Measurements from ENCODE around the gene KIF22.
"Not testable (repeated sequence)": the region's sequence is repeated elsewhere in the genome, so short reads cannot be mapped to it uniquely, and the experiment has no call there.

The KIF22 gene

DNA sequence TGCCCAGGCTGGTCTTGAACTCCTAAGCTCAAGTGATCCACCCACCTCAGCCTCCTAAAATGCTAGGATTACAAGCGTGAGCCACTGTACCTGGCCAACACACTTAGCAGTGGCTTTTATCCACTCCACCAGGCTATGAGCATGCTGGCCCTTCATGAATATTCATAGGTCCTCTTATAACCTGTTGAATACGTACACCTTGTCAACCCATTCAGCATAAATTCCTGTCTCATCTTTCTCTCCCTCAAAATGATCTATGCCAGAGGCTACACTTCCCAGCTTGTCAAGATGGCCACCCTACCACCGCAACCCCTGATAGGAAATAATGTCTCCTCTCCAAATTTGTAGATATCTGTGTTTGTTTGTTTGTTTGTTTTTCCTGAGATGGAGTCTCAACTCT lies 23.5 kb upstream of the KIF22 start:
- no peak for DNase-seq

DNA sequence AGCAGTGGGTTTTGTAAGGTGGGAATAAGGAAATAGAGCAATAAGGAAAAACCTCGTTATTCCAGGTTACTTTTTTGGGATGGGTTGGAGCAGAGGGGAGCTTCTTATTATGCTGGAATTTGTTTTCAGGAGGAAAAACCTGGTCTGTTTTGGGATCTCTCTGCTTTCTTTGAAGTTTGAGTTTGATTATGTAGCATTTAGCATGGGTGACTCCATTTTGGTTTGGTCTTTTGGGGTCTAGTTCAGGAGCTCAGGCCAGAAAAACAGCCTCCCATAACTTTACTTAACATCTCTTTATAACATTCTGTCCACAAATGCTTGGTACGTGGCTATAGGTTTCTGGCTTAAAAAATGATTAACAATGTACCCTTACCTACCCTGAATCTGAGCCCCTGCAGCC lies 21.0 kb upstream of the KIF22 start:
- no peak for DNase-seq

DNA sequence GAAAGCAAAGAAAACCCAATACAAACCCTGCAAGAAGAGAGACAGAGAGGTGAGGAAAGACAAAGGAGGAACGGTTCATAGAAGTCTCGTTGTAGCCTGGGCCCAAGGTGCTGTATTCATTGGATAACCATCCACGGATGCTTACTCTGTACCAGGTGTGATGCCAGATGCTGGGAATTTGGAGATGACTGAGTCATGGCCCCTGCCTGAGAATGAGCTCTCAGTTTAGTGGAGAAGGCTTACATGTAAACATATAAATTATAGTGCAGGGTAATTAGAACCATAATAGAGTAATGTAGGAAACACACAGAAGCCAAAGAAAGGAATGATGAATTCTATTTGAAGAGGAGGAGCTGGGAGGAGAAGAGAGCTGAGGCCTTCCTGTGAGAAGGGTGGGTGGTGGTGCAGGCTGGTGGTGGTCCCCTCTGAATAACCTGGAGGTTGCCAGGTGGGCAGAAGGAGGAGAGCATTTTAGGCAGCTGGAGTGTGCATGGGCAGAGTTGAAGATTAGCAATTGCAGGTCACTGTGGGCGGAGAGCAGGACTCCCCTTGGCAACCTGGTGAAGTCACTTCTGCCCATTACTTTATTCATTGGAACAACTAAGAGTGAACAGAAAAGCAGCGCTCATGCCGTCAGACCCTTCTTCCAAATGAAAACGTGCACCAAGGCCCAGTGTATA lies 20.2 kb upstream of the KIF22 start:
- no peak for DNase-seq

DNA sequence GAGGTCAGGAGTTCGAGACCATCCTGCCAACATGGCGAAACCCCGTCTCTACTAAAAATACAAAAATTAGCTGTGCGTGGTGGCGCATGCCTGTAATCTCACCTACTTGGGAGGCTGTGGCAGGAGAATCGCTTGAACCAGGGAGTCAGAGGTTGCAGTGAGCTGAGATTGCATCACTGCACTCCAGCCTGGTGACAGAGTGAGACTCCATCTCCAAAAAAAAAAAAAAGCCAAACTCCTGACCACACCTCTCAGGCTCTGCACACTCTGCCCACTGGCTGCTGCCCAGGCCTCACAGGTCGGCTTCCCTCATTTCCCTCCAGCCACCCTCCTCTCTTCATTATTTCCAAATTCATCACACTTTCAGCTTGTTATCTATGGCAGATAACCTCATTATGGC lies 18.2 kb upstream of the KIF22 start:
- not testable (repeated sequence) for DNase-seq

DNA sequence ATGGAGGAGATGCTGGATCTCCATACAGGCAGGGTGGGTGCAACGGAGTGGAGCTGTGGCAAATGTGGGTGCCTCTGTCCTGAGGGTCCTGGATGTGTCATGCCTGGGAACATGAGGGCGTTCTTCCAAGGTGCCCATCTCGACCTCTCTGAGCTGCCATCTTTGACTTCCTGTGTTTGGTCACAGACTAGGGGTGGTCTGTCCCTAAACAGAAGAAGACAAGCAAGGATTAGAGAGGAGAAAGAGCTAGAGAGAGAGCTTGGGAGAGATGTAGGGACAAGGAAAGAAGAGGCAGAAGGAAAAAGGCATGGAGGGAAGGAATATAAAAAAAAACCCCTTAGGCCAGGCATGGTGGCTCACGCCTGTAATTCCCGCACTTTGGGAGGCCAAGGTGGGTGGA lies 15.8 kb upstream of the KIF22 start:
- DNase-seq: no peak

DNA sequence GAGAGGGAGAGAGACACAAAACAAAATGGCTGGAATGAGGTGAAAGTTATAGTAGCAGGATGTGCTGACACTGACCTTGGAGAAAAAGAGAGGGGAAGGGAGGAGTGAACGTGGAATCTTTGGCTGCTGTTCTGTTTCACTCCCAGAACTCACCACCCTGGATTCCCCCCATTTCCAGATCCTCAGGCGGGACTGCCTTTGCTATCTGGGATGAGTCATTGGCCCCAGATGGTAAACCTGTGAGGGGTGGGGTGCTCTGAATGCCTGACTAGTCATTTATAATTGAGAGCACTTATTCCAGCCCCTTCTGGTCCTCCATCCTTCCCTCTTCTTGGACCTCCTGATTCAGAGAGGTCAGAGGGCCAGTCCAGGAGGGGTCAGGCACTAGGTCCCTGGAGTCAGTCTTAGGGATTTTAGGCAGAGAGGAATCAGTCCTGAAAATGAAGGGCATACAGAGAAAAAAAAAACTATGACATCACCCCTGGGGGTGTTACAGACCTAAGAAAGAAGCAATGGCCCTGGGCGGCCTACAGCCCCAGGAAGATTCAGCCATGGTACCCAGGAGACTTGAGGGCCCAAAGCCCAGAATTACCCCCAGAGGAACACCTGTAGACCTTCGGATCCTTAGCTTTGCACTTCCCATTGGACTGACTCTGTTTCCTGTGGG lies 14.7 kb upstream of the KIF22 start:
- DNase-seq: no peak

DNA sequence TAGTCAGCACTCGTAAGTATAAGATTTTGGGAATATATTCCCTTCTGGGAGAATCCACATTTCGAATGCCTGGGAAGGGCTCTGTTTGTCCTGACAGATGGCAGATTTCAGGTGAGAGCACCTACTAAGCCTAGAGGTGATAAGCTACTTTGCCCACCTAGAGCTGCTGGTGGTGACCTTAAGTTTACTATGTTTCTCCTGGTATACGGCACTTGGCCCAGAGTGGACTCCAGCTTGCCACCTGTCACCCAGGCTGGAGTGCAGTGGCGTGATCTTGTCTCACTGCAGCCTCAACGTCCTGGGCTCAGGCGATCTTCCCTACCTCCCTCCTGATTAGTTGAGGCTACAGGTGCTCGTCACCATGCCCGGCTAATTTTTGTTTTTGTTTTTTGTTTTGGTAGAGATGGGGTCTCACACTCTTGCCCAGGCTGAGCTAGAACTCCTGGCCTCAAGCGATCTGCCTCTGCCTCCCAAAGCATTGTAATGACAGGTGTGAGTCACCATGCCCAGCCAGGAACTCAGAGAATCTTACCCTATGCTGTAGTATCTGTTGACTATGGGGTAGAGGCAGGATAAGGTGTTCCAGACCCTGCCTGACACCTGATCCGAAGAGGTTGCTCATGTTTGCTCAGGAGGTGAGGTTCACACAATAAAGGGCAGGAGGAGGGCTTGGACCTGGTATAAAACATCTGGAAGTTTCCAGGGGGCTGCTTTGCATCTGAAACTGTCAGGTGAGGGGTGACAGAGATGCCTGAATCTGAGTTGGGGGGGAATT lies 12.8 kb upstream of the KIF22 start, which contains the start of gene ZG16:
Gene ZG16, plus strand, starts transcription at position 681 of the 775 bp plus-strand sequence. CDS start 1,011 bp downstream, outside the sequence.
- DNase-seq: no peak

DNA sequence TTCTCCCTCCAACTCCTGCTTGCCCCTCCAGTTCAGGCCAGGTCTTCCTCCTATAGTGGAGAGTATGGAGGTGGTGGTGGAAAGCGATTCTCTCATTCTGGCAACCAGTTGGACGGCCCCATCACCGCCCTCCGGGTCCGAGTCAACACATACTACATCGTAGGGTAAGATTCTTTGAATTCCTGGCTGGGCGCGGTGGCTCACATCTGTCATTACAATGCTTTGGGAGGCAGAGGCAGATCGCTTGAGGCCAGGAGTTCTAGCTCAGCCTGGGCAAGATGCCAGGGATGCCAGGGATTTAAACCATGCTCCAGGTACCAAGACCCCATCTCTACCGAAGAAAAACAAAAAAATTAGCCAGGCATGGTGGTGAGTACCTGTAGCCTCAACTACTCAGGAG lies 11.1 kb upstream of the KIF22 start:
- no peak for DNase-seq

DNA sequence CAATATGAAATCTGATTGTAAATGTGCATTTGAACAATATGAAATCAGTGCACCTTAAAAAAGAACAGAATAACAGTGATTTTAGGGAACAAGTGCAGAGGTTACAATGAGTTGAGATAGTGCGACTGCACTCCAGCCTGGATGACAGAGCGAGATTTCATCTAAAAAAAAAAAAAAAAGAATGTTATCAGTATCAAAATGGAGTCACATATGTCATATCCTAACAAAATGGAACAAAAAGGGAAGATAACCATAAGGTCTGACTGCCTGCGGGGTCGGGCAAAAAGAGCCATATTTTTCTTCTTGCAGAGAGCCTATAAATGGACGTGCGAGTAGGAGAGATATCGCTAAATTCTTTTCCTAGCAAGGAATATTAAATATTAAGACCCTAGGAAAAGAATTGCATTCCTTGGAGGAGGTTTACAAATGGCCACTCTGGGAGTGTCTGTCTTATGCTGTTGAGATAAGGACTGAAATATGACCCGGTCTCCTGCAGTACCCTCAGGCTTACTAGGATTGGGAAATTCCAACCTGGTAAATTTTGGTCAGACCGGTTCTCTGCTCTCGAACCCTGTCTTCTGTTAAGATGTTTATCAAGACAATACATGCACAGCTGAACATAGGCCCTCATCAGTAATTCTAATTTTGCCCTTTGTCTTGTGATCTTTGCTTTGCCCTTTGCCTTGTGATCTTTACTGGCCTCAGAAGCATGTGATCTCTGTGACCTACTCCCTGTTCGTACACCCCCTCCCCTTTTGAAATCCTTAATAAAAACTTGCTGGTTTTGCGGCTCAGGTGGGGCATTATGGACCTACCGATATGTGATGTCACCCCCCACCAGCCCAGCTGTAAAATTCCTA lies 7.2 kb upstream of the KIF22 start:
- DNase-seq: not testable (repeated sequence)

DNA sequence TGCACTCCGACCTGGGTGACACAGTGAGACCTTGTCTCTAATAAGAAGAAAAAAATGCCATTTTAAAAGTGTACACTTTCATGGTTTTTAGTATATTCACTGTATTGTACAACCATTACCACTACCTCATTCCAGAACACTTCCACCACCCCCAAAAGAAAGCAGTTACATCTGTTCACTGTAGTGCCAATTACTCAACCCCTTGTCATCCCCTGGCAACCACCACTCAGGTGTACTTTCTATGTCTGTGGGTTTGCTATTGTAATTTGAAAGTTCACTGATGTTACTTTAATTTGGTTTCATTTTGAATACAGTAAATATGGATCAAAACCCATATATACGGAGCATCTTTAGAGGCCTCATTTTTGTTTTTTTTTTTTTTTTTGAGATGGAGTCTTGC lies 6.4 kb upstream of the KIF22 start:
- no peak for DNase-seq

DNA sequence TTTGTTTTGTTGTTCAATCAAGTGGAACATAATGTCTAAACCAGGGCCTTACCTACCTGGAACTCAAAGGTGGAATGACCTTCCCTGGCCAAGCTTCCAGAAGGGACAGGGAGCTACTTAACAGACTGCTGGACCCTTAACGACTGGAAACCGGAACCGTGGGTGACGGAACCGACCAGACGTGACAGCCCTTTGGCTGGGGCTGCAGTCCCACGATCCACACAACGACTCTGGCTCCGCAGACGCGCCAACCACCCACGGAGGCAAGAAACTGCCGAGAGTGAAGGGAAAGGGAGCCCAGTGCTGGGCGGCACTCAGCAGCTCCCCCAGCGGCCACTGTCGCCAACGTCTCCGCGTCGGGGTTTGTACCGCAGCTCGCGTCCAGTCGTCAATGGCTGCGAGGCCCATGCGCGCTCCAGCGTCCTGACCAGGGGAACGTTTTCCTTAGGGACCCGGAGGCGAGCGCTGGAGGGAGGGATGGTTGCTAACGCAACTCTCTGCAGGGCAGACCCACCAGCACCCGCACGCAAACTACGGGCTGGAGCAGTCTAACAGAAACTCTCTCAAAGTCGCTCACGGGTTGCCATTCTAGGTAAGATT lies 5.5 kb upstream of the KIF22 start:
- DNase-seq: no peak

DNA sequence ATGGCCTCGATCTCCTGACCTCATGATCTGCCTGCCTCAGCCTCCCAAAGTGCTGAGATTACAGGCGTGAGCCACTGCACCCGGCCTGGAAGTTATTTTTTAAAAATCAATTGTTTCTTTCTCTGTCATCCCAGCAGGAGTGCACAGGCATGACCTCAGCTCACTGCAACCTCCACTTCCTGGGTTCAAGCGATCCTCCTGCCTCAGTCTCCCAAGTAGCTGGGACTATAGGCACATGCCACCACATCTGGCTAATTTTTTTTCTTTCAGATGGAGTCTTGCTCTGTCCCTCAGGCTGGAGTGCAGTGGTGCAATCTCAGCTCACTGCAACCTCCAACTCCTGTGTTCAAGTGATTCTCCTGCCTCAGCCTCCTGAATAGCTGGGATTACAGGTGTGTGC lies 3.4 kb upstream of the KIF22 start:
- not testable (repeated sequence) for DNase-seq

DNA sequence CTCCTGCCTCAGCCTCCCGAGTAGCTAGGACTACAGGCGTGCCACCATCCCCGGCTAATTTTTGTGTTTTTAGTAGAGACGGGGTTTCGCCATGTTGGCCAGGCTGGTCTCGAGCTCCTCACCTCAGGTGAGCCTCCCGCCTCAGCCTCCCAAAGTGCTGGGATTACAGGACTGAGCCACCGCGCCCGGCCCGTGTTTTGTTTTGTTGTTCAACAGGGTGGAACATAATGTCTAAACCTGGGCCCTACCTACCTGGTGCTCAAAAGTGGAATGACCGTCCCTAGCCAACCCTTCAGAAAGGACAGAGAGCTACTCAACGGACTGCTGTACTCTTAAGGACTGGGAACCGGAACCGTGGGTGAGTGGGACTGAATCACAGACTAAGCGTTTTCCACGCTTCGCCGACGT lies 772 bp upstream of the KIF22 start:
- DNase-seq: no peak

DNA sequence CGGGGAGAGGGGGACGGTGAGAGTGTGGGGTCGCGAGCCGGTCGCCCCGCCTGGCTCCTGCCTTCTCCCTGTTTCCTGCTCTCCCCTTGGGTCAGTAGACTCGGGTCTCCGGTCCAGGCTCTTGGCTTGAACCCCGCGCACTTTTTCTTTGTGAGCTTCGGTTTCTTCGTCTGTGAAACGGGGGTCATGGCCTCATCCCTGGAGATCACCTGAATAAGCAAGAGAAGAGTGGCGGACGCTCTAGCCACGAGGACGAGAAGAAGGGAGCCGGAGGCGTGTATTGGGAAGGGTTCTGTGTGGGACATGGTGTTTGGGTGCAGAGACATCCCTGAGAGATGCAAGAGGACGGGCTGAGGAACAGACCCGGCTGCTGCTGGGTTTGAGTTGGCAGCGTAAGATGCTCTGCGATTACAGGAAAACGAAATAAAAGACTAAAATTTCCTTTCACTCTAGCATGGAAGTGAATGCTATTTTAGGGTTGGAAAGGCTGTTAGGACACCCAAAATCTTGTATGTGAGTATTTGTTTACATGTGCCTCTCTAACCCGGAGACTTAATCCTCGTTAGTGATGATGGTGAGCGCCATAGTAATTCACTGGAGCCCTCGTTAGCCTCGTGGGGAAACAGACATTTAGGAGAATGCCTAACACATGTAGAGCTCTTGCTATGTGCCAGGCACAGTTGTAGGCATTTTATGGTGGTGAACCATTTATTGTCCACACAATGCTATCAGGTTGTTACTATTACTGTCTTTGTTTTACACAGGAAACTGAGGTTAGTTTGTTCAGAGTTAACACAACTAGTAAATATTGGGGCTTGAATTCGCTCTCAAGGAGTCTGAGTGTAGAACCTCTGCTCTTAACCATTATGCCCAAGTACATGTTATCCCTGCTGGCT lies 646 bp downstream of the KIF22 start:
- no peak for DNase-seq

DNA sequence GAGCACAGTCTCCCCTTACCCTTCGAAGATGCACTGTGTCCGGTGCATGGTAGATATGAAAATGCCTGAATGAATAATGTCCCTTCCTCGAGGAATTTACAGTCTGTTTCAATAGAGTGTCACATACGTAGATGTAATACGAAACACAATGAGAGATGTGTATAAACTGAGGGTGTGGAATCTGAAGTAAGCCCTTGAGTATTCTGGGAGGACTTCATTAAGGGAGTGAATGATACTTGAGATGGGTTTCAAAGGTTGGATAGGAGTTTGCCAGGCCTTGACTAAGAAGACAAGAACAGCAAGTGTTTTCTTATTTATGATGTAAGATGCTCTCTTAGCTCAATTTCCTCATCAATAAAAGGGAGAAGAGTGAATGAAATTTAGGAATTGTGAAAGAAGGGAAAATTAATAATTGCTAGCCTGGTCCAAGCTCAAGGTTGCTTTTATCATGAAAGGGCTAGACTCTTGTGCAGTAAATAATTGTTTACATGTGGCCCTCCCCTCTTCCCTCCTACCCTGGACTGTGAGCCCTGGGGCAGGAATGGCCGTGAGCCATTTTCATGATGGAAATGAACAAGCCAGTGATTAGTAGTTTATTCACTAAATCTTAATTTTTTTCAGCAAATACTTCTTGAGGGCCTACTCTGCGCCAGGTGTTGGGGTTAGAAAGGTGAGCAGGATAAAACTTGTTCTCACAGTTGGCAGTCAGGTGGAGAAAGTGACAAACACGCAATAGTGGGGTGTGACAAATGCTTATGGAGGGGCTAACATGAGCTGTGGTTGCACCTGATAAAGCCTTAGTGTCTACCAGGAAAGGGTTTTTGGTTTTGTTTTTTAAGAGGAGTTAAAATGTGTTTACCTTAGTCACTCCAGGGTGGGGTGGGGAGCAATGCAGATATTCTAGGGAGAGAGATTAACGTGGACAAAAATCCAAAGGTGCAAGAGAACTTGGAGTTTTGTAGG lies 1.6 kb downstream of the KIF22 start:
- no peak for DNase-seq

DNA sequence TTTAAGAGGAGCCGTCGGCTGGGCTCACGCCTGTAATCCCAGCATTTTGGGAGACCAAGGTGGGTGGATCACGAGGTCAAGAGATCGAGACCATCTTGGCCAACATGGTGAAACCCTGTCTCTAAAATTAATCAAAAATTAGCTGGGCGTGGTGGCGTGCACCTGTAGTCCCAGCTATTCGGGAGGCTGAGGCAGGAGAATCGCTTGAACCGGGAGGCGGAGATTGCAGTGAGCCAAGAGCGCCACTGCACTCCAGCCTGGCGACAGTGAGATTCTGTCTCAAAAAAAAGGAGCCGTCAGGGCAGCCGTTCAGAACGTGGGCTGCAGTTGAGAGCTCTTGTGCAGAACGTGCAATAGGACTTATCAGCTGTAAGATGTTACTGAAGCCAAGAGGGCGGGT lies 2.6 kb downstream of the KIF22 start:
- DNase-seq: not testable (repeated sequence)

DNA sequence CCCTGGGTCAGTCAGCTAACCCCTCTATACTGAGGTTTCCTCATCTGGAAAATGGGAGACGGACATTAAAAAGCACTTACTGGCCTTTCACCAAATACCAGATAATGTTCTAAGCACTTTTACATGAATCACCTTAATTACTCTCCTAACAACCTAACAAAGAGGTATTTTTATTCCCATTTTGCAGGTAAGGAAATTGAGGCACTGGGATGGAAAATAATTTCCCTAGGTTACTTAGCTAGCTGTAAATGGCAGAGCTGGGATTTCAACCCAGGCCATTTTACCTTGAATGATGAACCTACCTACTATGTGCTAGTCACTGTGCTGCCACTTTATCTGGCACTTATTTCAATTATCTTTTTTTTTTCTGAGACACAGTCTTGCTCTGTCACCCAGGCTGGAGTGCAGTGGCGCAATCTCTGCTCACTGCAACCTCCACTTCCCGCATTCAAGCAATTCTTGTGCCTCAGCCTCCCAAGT lies 3.7 kb downstream of the KIF22 start:
- DNase-seq: no peak

DNA sequence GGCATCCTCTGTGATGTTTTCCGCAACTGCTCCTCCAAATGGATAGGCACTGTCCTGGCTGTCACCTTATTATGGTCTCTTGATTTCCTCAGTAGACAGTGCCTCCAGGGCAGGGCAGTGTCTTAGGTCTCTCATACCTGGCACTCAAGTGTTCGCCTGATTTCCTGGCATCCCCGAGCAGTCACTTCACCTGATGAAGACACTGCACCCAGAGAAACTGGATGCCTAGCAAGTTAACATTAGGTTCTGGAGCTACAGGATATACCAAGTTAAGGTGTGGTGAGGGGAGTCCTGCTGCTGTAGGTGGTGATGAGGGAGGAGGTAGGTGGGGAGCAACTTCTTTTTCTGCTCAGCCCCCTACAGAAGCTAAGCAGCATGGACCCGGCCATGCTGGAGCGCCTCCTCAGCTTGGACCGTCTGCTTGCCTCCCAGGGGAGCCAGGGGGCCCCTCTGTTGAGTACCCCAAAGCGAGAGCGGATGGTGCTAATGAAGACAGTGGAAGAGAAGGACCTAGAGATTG lies 11.9 kb downstream of the KIF22 start:
- no peak for DNase-seq

DNA sequence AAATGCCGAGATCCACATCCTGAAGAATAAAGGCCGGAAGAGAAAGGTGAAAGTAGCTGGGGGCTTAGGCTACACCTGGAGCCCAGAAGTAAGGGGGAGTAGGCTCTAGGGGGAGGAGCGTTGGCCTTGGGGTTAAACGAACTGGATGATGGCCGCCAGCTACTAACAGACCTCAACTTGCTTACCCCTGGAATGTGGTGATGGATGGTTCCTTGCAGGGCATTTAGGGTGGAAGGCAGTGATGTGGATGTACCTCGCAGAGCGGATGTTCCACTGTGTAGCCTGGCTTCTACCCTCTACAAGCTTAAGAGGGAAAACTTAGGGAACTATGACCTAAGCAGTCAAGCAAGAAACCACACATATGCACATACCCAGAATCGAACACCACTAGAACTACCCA lies 13.5 kb downstream of the KIF22 start:
- DNase-seq: no peak

Data from Kasumi-1 (cell line).